Activated CD8-positive, alpha-beta memory T cell treated with anti-CD3 and anti-CD28 coated beads for 1 hour (primary cell): ENCODE data around the gene SERTM1.

Experiments
- DNase-seq, 2 donors: peaks; one replicate each; pipeline ENCODE4 v3.0.0-alpha.2; 2020; ENCODE audit warnings: low read depth in 1 of 2; ENCODE audit errors: extremely low read depth in 1 of 2

Gene SERTM1

GRCh38 chr13:36709136-36709890, 35.5 kb downstream of the SERTM1 start:
- no peak for DNase-seq

GRCh38 chr13:36710396-36710795, 36.6 kb downstream of the SERTM1 start:
- no peak for DNase-seq

GRCh38 chr13:36712290-36712689, 38.5 kb downstream of the SERTM1 start:
- DNase-seq: no peak

- no peak for DNase-seq
Observed at GRCh38 chr13:36712770-36713169, 39.0 kb downstream of the SERTM1 start.

- no peak for DNase-seq
Observed at GRCh38 chr13:36713887-36714286, 40.1 kb downstream of the SERTM1 start.

- no peak for DNase-seq
Observed at GRCh38 chr13:36715841-36716240, 42.0 kb downstream of the SERTM1 start.

GRCh38 chr13:36717017-36717416, 43.2 kb downstream of the SERTM1 start:
- DNase-seq: no peak

- DNase-seq: no peak
Observed at GRCh38 chr13:36717966-36718545, 44.2 kb downstream of the SERTM1 start.

- no peak for DNase-seq
Observed at GRCh38 chr13:36718686-36719085, 44.9 kb downstream of the SERTM1 start.

- DNase-seq: no peak
Observed at GRCh38 chr13:36724141-36724540, 50.3 kb downstream of the SERTM1 start.

GRCh38 chr13:36725936-36726335, 52.1 kb downstream of the SERTM1 start:
- no peak for DNase-seq

- DNase-seq: no peak
Observed at GRCh38 chr13:36728006-36728405, 54.2 kb downstream of the SERTM1 start.

GRCh38 chr13:36736119-36736726, 62.4 kb downstream of the SERTM1 start:
- no peak for DNase-seq

- no peak for DNase-seq
Observed at GRCh38 chr13:36737524-36738083, 63.8 kb downstream of the SERTM1 start.

GRCh38 chr13:36745436-36745835, 71.6 kb downstream of the SERTM1 start:
- DNase-seq: no peak

- no peak for DNase-seq
Observed at GRCh38 chr13:36746051-36746450, 72.2 kb downstream of the SERTM1 start.
